Urothelium cell line (cell line): ENCODE measurements around the gene ZNF784.
A peak's percentile ranks its signal among the peaks of the same experiment; 100 is the strongest.

Experiments
- DNase-seq: peaks from one replicate; pipeline ENCODE4 v3.0.0; 2011; ENCODE audit warnings: low spot score, mixed read lengths
- FAIRE-seq: peaks from 2 replicates; lab custom pipeline; 2011; peaks lifted over from hg19 to GRCh38; lab: Jason Lieb, UNC

The ZNF784 gene

GRCh38 chr19:55624109-55625003 lies at the start of gene ZNF784:
ZNF784 (minus strand) TSS chr19:55624566; CDS start chr19:55624561, 5 bp downstream.
- FAIRE-seq = peak; percentile 91

DNA sequence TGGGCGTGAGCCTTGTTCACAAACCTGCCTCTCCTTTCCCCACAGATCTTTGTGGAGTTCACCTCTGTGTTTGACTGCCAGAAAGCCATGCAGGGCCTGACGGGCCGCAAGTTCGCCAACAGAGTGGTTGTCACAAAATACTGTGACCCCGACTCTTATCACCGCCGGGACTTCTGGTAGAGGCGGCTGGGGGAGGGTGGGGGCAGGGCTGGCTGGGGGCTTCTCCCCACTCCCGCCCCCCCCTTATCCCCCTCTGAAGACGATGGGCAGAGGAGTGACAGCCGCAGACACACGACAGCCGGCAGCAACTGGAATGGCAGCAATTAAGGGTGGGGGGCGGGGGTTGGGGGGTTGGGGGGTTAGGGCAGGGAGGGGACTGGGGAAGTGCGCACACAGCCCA lies 49.5 kb upstream of the ZNF784 start:
- DNase-seq (no peak), FAIRE-seq (no peak)

More at GRCh38 chr19:55624109-55625003, at the start of gene ZNF784:
- peak; percentile 91 for DNase-seq

DNA sequence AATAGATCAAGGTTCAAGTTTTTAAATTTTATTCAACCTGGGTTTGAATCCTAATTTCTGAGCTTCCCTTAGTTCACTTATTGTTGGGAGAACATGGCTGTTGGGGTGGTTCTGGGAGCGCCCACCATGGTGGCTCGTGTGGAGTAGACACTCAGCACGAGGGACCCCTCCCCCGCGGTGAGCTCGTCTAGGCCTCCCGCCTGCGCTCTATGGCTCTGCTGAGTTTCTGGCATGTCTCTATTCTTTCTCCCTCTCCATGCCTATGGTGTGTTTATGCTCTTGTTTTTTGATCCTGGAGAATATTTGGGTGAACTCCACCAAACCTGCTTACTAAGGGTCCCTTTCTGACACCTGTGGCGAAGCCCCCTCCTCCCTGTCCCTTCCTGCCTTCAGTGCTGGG lies 49.1 kb upstream of the ZNF784 start:
- no peak for FAIRE-seq
- no peak for DNase-seq

- no peak for DNase-seq
- FAIRE-seq = no peak
Measured at GRCh38 chr19:55672418-55672817, 48.1 kb upstream of the ZNF784 start.

- FAIRE-seq (no peak), DNase-seq (no peak)
Measured at GRCh38 chr19:55671054-55671378, 46.6 kb upstream of the ZNF784 start.

- FAIRE-seq = peak; percentile 100
- DNase-seq = no peak
Measured at GRCh38 chr19:55670280-55671053, 46.1 kb upstream of the ZNF784 start.

DNA sequence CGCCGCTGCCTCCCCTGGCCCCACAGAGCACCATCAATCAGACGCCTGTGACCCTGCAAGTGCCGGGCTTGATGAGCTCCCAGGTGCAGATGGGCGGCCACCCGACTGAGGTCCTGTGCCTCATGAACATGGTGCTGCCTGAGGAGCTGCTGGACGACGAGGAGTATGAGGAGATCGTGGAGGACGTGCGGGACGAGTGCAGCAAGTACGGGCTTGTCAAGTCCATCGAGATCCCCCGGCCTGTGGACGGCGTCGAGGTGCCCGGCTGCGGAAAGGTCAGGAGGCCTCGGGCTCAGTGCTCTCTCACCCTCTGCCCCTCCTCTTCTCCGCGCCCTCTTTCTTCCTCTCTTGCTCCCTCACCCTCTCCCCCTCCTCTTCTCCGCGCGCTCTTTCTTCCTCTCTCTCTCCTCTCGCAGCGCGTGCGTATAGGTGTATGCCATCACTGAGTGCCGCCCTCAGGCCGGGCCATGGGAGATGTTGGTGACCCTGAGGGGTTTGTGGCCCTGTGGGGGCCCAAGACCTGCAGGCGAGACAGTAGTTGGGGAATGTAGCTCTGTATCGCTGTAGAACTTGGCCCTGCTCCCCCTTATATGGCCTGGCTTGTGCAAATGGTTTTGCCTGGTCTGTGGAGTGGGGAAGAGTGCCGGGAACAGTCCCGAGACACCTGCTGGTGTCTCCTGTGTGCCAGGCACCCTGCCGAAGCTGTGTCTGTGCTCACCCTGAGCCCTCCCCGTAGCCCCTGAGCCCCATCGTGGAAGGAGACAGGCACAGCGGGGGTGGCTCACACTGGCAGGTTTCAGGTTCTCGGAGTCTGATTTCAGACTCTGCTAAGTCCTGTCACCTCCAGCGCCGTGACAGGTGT lies 45.3 kb upstream of the ZNF784 start:
- DNase-seq (no peak), FAIRE-seq (no peak)

DNA sequence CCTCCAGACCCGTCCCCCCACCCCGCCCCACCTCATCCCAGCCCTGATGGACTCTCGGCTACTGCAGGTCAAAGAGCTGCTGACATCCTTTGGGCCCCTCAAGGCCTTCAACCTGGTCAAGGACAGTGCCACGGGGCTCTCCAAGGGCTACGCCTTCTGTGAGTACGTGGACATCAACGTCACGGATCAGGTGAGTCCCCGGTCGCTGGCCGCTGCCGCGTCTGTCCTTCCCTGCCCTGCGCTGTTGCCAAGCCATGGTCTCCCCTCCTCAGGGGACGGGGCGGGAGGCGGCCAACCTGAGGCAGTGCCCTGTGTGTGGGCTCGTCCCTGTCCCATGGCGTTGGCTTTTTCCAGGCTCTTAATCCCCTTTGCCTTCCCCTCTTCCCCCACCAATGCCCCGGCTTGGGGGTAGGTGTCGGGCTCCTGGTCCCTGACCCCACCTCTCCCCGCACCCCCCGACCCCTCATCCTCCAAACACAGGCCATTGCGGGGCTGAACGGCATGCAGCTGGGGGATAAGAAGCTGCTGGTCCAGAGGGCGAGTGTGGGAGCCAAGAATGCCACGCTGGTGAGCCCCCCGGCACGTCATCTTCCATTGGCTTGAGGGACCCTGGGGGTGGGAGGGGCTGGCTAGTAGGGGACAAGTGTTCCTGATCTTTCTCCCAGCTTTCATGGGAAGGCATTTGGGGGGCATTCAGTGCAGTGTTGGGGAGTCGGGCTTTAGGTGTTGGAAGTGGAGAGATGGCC lies 44.4 kb upstream of the ZNF784 start:
- no peak for FAIRE-seq

DNA sequence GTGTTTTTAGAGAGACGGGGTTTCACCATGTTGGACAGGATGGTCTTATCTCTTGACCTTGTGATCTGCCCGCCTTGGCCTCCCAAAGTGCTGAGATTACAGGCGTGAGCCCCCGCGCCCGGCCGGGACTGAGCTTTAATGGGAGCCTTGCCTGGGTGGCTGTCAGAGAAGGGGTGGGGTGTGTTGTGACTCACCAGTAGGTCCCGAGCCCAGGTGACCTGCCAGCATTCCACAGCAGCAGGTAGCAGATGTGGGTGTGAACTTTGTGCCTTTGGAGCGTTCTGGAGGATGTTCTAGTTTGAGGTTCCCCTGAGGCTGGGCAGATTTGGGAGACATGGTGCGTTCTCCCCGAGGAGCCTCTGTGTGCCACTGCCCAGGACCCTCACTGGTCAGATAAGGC lies 43.6 kb upstream of the ZNF784 start:
- DNase-seq = no peak

More for the DNA sequence above, 44.4 kb upstream of the ZNF784 start:
- no peak for DNase-seq

DNA sequence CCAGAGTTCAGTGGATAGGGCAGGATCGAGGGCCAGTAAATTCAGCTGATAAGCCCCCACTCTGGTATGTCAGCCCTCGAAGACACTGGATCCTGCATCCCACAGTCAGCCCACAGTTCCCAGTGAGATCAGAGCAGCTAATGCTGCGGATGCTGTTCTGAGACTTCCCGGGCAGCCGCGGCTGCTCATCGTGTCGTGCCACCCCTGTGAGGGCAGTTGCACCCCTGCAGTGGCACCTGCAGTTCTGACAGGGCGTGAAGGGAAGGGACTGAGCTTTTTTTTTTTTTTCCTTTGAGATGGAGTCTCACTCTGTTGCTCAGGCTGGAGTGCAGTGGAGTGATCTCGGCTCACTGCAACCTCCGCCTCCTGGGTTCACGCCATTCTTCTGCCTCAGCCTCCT lies 43.1 kb upstream of the ZNF784 start:
- FAIRE-seq (no peak), DNase-seq (no peak)

More for the DNA sequence above, 43.6 kb upstream of the ZNF784 start:
- FAIRE-seq = no peak

GRCh38 chr19:55667006-55667381 lies 42.6 kb upstream of the ZNF784 start:
- FAIRE-seq = no peak

DNA sequence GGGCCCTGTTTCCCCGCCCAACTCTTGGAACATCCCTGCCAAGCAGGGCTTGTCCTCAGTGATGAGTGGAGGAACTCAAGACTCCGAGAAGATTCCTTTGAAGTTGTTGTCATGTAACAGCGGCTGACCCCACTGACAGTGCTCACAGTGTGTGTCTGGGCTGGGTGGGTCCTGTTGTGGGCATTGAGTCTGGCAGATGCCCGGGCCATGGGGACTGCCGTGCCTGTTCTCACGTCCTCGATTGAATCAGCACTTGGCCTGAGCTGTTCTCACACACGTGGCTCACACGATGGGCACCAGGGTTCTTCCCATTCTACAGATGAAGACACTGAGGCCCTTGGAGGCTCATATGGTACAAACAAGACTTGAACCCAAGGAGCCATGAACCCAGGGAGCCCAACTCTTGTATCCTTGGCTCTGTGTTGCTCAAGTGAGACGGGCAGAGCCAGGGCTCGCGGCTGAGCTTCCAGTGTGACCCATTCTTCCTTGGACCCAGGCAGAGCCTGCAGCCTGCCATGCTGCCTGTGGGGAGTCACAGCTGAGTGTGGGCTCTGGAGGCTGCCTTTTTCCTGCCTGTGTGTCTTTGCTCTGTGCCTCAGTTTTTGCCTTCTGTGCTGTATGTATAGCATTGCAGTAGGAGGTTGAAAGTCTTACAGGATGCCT lies 42.1 kb upstream of the ZNF784 start:
- DNase-seq = no peak
- FAIRE-seq = no peak

More at GRCh38 chr19:55667006-55667381, 42.6 kb upstream of the ZNF784 start:
- DNase-seq = no peak

- DNase-seq (no peak), FAIRE-seq (no peak)
Measured at GRCh38 chr19:55663846-55664536, 39.6 kb upstream of the ZNF784 start.

DNA sequence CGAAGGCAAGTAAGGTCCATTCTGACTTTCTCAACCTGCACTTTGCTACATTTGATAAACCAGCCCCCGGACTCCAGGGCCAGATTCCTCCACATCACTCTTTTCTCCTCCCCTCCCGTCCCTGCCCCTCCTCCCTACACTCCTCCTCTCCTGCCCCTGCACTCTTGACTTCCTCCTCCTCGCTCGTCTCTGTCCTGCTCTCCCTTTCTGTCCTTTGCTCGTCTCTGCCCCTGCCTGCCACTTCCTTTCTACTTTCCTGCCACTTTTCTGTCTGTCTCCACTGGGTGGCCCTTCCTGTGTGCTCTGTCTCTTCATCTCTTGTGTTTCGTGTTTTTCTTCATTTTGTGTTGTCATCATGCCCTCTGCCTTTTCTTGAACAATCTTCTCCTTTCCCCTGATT lies 37.5 kb upstream of the ZNF784 start:
- FAIRE-seq (no peak), DNase-seq (no peak)

GRCh38 chr19:55660991-55661390 lies 36.6 kb upstream of the ZNF784 start:
- DNase-seq (no peak), FAIRE-seq (no peak)

GRCh38 chr19:55660404-55660803 lies 36.0 kb upstream of the ZNF784 start:
- FAIRE-seq = no peak
- DNase-seq = no peak

DNA sequence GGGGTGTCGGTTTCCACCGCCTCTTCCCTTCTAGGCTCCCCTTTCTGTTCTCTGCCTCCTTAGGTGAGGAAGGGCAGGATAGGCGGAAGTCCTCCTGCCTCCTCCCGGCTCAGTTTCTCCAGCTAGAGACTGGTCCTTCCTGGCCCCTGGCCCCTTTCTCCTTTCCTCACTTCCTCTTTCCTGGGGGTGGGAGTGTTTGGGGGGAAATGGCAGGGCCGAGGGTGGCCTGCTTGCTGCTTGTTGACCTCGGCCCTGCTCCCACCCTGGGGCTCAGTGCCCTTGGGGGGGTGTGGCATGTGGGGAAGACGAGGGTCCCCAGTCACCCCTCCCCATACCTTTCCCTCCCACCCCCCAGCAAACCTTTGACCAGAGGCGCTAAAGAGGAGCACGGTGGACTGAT lies 35.5 kb upstream of the ZNF784 start:
- DNase-seq = no peak

GRCh38 chr19:55658846-55659459 lies 34.6 kb upstream of the ZNF784 start:
- no peak for FAIRE-seq
- DNase-seq = no peak

More for the DNA sequence above, 35.5 kb upstream of the ZNF784 start:
- FAIRE-seq = no peak
